Smooth muscle cell of the umbilical artery (primary cell): ENCODE data around the gene NMUR1. TPM values are rescaled to one million over a fixed set of nuclear protein-coding genes. Genes with fewer than 3 reads are reported as not detected.

Experiments
- total RNA-seq: library from RNA; depleted of rRNA; stranded (reverse); fragments of >200 nt; gene quantifications from 2 replicates; pipeline ENCODE4 v1.2.3, GENCODE V29; 2014

NMUR1 gene, protein sequence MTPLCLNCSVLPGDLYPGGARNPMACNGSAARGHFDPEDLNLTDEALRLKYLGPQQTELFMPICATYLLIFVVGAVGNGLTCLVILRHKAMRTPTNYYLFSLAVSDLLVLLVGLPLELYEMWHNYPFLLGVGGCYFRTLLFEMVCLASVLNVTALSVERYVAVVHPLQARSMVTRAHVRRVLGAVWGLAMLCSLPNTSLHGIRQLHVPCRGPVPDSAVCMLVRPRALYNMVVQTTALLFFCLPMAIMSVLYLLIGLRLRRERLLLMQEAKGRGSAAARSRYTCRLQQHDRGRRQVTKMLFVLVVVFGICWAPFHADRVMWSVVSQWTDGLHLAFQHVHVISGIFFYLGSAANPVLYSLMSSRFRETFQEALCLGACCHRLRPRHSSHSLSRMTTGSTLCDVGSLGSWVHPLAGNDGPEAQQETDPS
- total RNA-seq, result not detected in 2 replicates

DNA sequence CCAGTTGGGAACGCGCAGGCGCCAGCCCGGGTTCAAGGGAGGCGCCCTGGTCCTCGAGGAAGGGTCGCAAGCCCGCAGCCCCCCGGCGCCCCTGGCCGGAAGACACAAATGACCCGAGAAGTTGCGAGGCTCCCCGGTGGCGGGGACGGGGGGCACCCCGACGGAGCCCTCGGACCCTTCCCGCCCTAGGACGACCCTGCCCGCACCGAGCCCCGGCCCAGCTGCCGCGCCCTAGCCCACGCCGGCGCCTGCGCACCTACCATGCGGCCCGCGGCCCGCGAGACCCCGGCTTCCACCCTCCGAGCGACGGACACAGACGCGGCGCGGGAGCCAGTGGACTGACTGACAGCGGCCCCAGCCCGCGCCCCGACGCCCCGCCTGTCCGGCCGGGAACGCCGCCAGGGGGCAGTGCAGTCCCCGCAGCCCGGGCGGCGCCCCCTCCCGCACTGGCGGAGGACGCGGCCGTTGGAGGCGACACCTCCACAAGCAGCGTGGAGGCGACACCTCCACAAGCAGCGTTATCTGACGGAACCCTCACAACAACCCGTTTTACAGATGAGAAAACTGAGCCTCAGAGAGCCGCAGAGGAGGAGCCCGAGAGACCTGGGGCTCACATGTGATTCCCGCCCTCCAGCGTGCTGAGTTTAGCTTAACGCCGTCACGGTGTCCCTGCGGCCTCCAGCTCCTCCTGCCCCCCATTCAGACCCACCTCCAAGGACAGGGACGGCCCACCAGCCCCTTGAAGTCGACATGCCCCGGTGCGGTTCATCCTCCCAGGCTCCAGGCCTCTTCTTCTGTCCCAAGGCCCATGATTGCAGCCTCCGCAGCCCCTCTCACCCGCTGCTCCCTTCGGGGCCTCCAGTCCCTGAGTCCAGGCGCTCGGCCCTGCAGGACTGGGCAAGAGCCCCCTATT is at the start of gene NMUR1:
Gene NMUR1 (minus strand): TSS at position 347 of the 913 bp plus-strand sequence. CDS start 84 bp downstream, at position 263.

Other genes starting within 250 kb of the NMUR1 start
- under 0.01 and 0.60 TPM in 2 replicates for gene B3GNT7, start 134.7 kb downstream of the NMUR1 start, total RNA-seq
- gene NCL, start 66.0 kb downstream of the NMUR1 start, total RNA-seq, result 124 and 330 TPM in 2 replicates
- not detected in 2 replicates for gene TEX44, start 62.4 kb upstream of the NMUR1 start, total RNA-seq
- 453 and 665 TPM in 2 replicates for gene PTMA, start 178.1 kb upstream of the NMUR1 start, total RNA-seq